ENCODE data around the gene C4orf33. TPM values are rescaled to one million over a fixed set of nuclear protein-coding genes. Genes with fewer than 3 reads are reported as not detected.

The C4orf33 gene
- total RNA-seq, 2 donors from 2014 or later, result 14.9 to 31.2 TPM

Other genes starting within 250 kb of the C4orf33 start
- 10 to 100 TPM in 1 of 2 donors, 1 to 10 TPM in 1; 8.4 to 13.9 TPM for gene SCLT1, start 2.6 kb upstream of the C4orf33 start, total RNA-seq

All from colonic mucosa (tissue), 2 donors.